Progenitor cell of endocrine pancreas (in vitro differentiated cells): ENCODE data around the gene HIVEP3. TPM values are rescaled to one million over a fixed set of nuclear protein-coding genes. Genes with fewer than 3 reads are reported as not detected.

Experiments used
- DNase-seq: peaks from one replicate; pipeline ENCODE4 v3.0.0; 2021; ENCODE audit warnings: low spot score; ENCODE audit not compliant: unreplicated experiment
- H3K27ac Mint-ChIP-seq: 2 replicates; pipeline ENCODE4 v1.8.0; 2021; ENCODE audit warnings: mild to moderate bottlenecking, moderate library complexity, mixed read lengths
- H3K27me3 Mint-ChIP-seq: 2 replicates; pipeline ENCODE4 v1.8.0; 2021; ENCODE audit warnings: mixed read lengths
- H3K36me3 Mint-ChIP-seq: 2 replicates; pipeline ENCODE4 v1.8.0; 2022; ENCODE audit warnings: mixed read lengths; ENCODE audit not compliant: insufficient read depth
- H3K4me1 Mint-ChIP-seq: 2 replicates; pipeline ENCODE4 v1.8.0; 2021; ENCODE audit warnings: low read depth, mixed read lengths
- H3K4me3 Mint-ChIP-seq: 2 replicates; pipeline ENCODE4 v1.8.0; 2021; ENCODE audit warnings: low read depth, mild to moderate bottlenecking, moderate library complexity, mixed read lengths
- H3K9me3 Mint-ChIP-seq: 2 replicates; pipeline ENCODE4 v1.8.0; 2021; ENCODE audit warnings: low read depth, mixed read lengths
- CTCF ChIP-seq: fragments of 200-600 bp; sonication (generic); IDR thresholded peaks from one replicate; pipeline ENCODE4 v1.5.0; 2021; ENCODE audit warnings: antibody characterized with exemption, mild to moderate bottlenecking; ENCODE audit not compliant: unreplicated experiment
- total RNA-seq: library from RNA; stranded (reverse); gene quantifications from 2 replicates; pipeline ENCODE4 v1.2.1, GENCODE V29; 2021

Gene HIVEP3
- total RNA-seq, 1 donor from 2014 or later, result 1.1 TPM

DNA sequence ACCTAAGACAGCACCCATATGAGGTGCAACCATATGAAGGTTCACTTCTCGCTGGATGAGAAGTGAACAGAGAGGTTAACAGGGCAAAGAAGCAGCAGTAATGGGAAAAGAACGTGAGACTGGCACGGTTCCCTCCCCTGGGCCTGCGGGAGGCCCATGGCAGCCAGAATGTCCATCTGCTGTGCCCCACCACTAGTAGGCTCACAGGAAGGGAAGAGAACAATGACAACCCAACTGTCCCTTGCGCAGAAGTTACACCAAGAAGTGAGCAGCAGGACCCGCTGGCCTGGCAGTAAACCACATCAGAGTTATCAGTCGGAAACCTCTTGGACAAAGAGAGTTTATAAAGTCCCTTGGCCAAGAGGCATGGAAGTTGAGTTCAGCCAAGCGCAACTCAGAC, 11.3 kb downstream of the HIVEP3 start:
- Mint-ChIP-seq H3K27me3 (peaks cover 14% of the 10 kb centered on the region), H3K36me3 (no peaks in the 10 kb centered on the region), H3K9me3 (peaks cover 4% of the 10 kb centered on the region), H3K27ac (no peak overlapping the region), H3K4me1 (peaks cover under 1% of the 10 kb centered on the region), H3K4me3 (no peak overlapping the region)
- no peak for DNase-seq
- TF ChIP-seq CTCF, result no peak

DNA sequence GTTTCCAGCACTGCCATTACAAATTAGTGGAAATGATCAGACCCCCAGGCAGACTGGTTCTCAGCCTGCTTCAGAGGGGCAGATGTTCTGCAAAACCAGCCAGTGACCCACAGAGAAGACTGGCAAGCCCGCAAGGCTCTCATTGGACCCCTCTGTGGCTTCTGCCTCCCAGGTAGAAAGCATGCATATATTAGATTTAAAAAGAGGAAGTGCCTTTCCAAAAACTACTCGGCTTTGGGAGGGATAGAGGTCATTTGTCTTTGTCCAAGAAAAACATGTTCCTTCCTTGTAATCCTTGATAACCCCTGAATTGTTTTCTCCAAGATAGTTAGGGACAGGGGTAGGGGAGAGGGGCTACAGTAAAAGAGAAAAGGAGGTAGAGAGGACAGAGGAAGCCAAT, 11.8 kb downstream of the HIVEP3 start:
- Mint-ChIP-seq H3K27ac (no peak overlapping the region), H3K4me3 (no peak overlapping the region), H3K4me1 (peaks cover 4% of the 10 kb centered on the region), H3K36me3 (no peaks in the 10 kb centered on the region), H3K27me3 (peaks cover 9% of the 10 kb centered on the region), H3K9me3 (peaks cover 4% of the 10 kb centered on the region)
- TF ChIP-seq CTCF, result no peak
- no peak for DNase-seq

GRCh38 chr1:41905093-41905675, 13.5 kb downstream of the HIVEP3 start:
- no peak overlapping the region for H3K4me3 Mint-ChIP-seq
- H3K27ac Mint-ChIP-seq, result no peak overlapping the region
- peaks cover 9% of the 10 kb centered on the region for H3K27me3 Mint-ChIP-seq
- H3K36me3 Mint-ChIP-seq, result no peaks in the 10 kb centered on the region
- H3K4me1 Mint-ChIP-seq, result peaks cover 11% of the 10 kb centered on the region
- no peak for DNase-seq
- no peak for TF ChIP-seq CTCF
- H3K9me3 Mint-ChIP-seq, result no peaks in the 10 kb centered on the region

- no peak overlapping the region for H3K27ac Mint-ChIP-seq
- peaks cover 11% of the 10 kb centered on the region for H3K4me1 Mint-ChIP-seq
- TF ChIP-seq CTCF, result no peak
- no peaks in the 10 kb centered on the region for H3K36me3 Mint-ChIP-seq
- DNase-seq, result no peak
- H3K27me3 Mint-ChIP-seq, result peaks cover 6% of the 10 kb centered on the region
- H3K9me3 Mint-ChIP-seq, result no peaks in the 10 kb centered on the region
- H3K4me3 Mint-ChIP-seq, result no peak overlapping the region
Measured at GRCh38 chr1:41902664-41903063, 16.1 kb downstream of the HIVEP3 start.

- DNase-seq, result no peak
- peaks cover 2% of the 10 kb centered on the region for H3K27me3 Mint-ChIP-seq
- H3K4me3 Mint-ChIP-seq, result no peak overlapping the region
- H3K4me1 Mint-ChIP-seq, result peaks cover 11% of the 10 kb centered on the region
- no peaks in the 10 kb centered on the region for H3K36me3 Mint-ChIP-seq
- no peak overlapping the region for H3K27ac Mint-ChIP-seq
- H3K9me3 Mint-ChIP-seq, result no peaks in the 10 kb centered on the region
- no peak for TF ChIP-seq CTCF
Measured at GRCh38 chr1:41902159-41902577, 16.6 kb downstream of the HIVEP3 start.
